SK-N-SH (cell line): ENCODE results near the gene BRINP1. TPM values are rescaled to one million over a fixed set of nuclear protein-coding genes. Genes with fewer than 3 reads are reported as not detected.

Experiments used
- CTCF ChIA-PET: fragments of 300-600, 350-600 bp; formaldehyde crosslinking; extraction: SDS; loops from one replicate; lab custom pipeline; 2021; lab: Yijun Ruan, JAX
- POLR2A ChIA-PET: fragments of 350-600 bp; sonication (Branson Sonifier 250); formaldehyde crosslinking; extraction: SDS; loops from one replicate; lab custom pipeline; 2020; ENCODE audit warnings: antibody characterized with exemption, inconsistent platforms; lab: Yijun Ruan, JAX
- DNase-seq: peaks from one replicate; pipeline ENCODE4 v3.0.0; 2012
- H2AFZ ChIP-seq: fragments of 200-600 bp; sonication (generic); 2 replicates; pipeline ENCODE4 v1.8.1; 2016; ENCODE audit warnings: antibody characterized with exemption, mild to moderate bottlenecking, low read depth
- H3F3A ChIP-seq: fragments of 200-600 bp; sonication (generic); replicated peaks from 2 replicates; pipeline ENCODE3; 2016; ENCODE audit warnings: antibody characterized with exemption, mild to moderate bottlenecking; ENCODE audit not compliant: insufficient read depth
- H3K27ac ChIP-seq, 2 experiments: fragments of 200-500 bp in 1 of 2; fragments of 200-600 bp in 1 of 2; sonication (Bioruptor generic) in 1 of 2; sonication (generic), shearing (Covaris generic) in 1 of 2; 2 replicates each; pipeline versions ENCODE4 v1.5.1 to v1.6.1; 2014 to 2016; ENCODE audit warnings: low read depth in 2 of 2, inconsistent platforms in 1 of 2, low read length in 1 of 2, mild to moderate bottlenecking in 1 of 2, mixed read lengths in 1 of 2
- H3K27me3 ChIP-seq: fragments of 200-600 bp; sonication (generic), shearing (Covaris generic); 2 replicates; pipeline ENCODE4 v1.6.1; 2016; ENCODE audit warnings: mixed run types; ENCODE audit not compliant: insufficient read depth
- H3K36me3 ChIP-seq, 2 experiments: fragments of 200-500 bp in 1 of 2; fragments of 200-600 bp in 1 of 2; sonication (Bioruptor generic) in 1 of 2; sonication (generic) in 1 of 2; replicated peaks in 1 of 2; 2 replicates each; pipeline versions ENCODE3 to v1.5.1; 2014 to 2016; ENCODE audit warnings: low read length in 1 of 2, mild to moderate bottlenecking in 1 of 2; ENCODE audit not compliant: insufficient read depth in 2 of 2, control insufficient read depth in 1 of 2
- H3K4me1 ChIP-seq, 2 experiments: fragments of 200-500 bp in 1 of 2; fragments of 200-600 bp in 1 of 2; sonication (Bioruptor generic) in 1 of 2; sonication (generic), shearing (Covaris generic) in 1 of 2; 2 replicates each; pipeline versions ENCODE4 v1.5.1 to v1.6.1; 2014 to 2016; ENCODE audit warnings: low read depth in 1 of 2, low read length in 1 of 2, mixed run types in 1 of 2; ENCODE audit not compliant: insufficient read depth in 2 of 2, control insufficient read depth in 1 of 2
- H3K4me2 ChIP-seq: fragments of 200-600 bp; sonication (generic), shearing (Covaris generic); 2 replicates; pipeline ENCODE4 v1.6.1; 2017; ENCODE audit warnings: mixed run types
- H3K4me3 ChIP-seq, 2 experiments: fragments of 200-500 bp in 1 of 2; fragments of 200-600 bp in 1 of 2; sonication (Bioruptor generic) in 1 of 2; sonication (generic), shearing (Covaris generic) in 1 of 2; 2 replicates each; pipeline versions ENCODE4 v1.5.1 to v1.8.1; 2014 to 2016; ENCODE audit warnings: low read depth in 2 of 2, inconsistent platforms in 1 of 2, low read length in 1 of 2, mild to moderate bottlenecking in 1 of 2, mixed read lengths in 1 of 2, moderate library complexity in 1 of 2
- H3K79me2 ChIP-seq: fragments of 200-600 bp; sonication (generic); 2 replicates; pipeline ENCODE4 v1.8.1; 2017; ENCODE audit warnings: mild to moderate bottlenecking; ENCODE audit not compliant: insufficient read depth
- H3K9ac ChIP-seq: fragments of 200-600 bp; sonication (generic); 2 replicates; pipeline ENCODE4 v1.6.1; 2017; ENCODE audit warnings: mixed run types
- H3K9me2 ChIP-seq: fragments of 200-600 bp; sonication (generic); 2 replicates; pipeline ENCODE4 v1.6.1; 2017; ENCODE audit warnings: mixed run types
- H3K9me3 ChIP-seq: fragments of 200-600 bp; sonication (generic); 2 replicates; pipeline ENCODE4 v1.6.1; 2017; ENCODE audit warnings: mixed run types, mild to moderate bottlenecking, moderate library complexity
- H4K20me1 ChIP-seq: fragments of 200-600 bp; sonication (generic); 2 replicates; pipeline ENCODE4 v1.6.1; 2017; ENCODE audit warnings: mild to moderate bottlenecking, mixed run types; ENCODE audit not compliant: insufficient read depth
- EZH2phosphoT487 ChIP-seq: fragments of 200-600 bp; sonication (generic); IDR thresholded peaks from 2 replicates; pipeline ENCODE4 v1.6.1; 2017; ENCODE audit warnings: low read depth, mixed run types, mild to moderate bottlenecking, antibody characterized with exemption, moderate library complexity, borderline replicate concordance
- FOSL2 ChIP-seq: IDR thresholded peaks from 2 replicates; pipeline ENCODE4 v1.4.0; 2012; ENCODE audit warnings: low read depth, mild to moderate bottlenecking, moderate library complexity, borderline replicate concordance
- FOXJ3 ChIP-seq: sonication (generic); formaldehyde crosslinking; IDR thresholded peaks from 2 replicates; pipeline ENCODE4 v1.5.1; 2020; ENCODE audit warnings: mild to moderate bottlenecking, missing genetic modification reagents
- GABPA ChIP-seq: IDR thresholded peaks from 2 replicates; pipeline ENCODE4 v1.4.0; 2012; ENCODE audit warnings: low read depth, mild to moderate bottlenecking
- GATA2 ChIP-seq: sonication (generic); formaldehyde crosslinking; IDR thresholded peaks from 2 replicates; pipeline ENCODE4 v1.5.0; 2020; ENCODE audit warnings: mild to moderate bottlenecking, missing genetic modification reagents
- MEF2A ChIP-seq: IDR thresholded peaks from 2 replicates; pipeline ENCODE4 v1.4.0; 2012; ENCODE audit warnings: low read depth, borderline replicate concordance
- MXI1 ChIP-seq: IDR thresholded peaks from 2 replicates; pipeline ENCODE4 v1.6.1; 2012; ENCODE audit warnings: mild to moderate bottlenecking, low read depth, low read length, improper control_type of control experiment
- NRF1 ChIP-seq: IDR thresholded peaks from 2 replicates; pipeline ENCODE4 v1.6.1; 2012; ENCODE audit warnings: low read depth, mild to moderate bottlenecking, low read length
- SIN3A ChIP-seq: IDR thresholded peaks from 2 replicates; pipeline ENCODE4 v1.6.1; 2012; ENCODE audit warnings: low read depth, mild to moderate bottlenecking, low read length, moderate library complexity, borderline replicate concordance
- USF1 ChIP-seq: IDR thresholded peaks from 2 replicates; pipeline ENCODE4 v1.4.0; 2012; ENCODE audit warnings: low read depth, borderline replicate concordance
- WGBS: methylation state at CpG from one replicate; pipeline ENCODE4 v1.1.6; 2017; ENCODE audit warnings: low lambda C conversion rate; 5-methylcytosine and 5-hydroxymethylcytosine counted together
- polyA plus RNA-seq, 3 experiments: library from polyadenylated mRNA; depleted of rRNA; stranded (reverse); fragments of >200 nt; gene quantifications; 2 replicates each; pipeline ENCODE4 v1.2.3, GENCODE V29; 2012
- TF ChIP-seq, protein P1 (sequence below): fragments of 200-600 bp; sonication (generic); IDR thresholded peaks from 2 replicates; pipeline ENCODE4 v1.6.1; 2017; ENCODE audit warnings: antibody characterized with exemption, mild to moderate bottlenecking, moderate library complexity
- TF ChIP-seq, protein P2 (sequence below): IDR thresholded peaks from 2 replicates; pipeline ENCODE4 v1.6.1; 2012; ENCODE audit warnings: mild to moderate bottlenecking, low read depth, low read length, moderate library complexity

BRINP1 gene
- polyA plus RNA-seq, 1 of the 3 experiments (the other 2 are of a cell fraction), result 0.41 TPM

GRCh38 chr9:119416793-119417192 lies 47.6 kb upstream of the BRINP1 start:
- no peak overlapping the region for H3K9ac ChIP-seq
- CTCF ChIA-PET, result interaction anchor here (1.1 kb wide), 1 partner anchor 41 kb away, joined by 3 read pairs; no protein-coding TSS in a partner anchor

GRCh38 chr9:119412399-119412798 lies 43.2 kb upstream of the BRINP1 start:
- Histone ChIP-seq H3K9me3 (no peaks in the 10 kb centered on the region), H2AFZ (no peak overlapping the region), H3K9ac (no peak overlapping the region), H3K27ac (no peak overlapping the region), H3K4me1 (peaks cover 0 to 4% of the 10 kb centered on the region in 2 experiments; a peak in 1 of 4 replicates), H3K4me3 (no peak overlapping the region), H4K20me1 (no peaks in the 10 kb centered on the region), H3F3A (no peaks in the 10 kb centered on the region), H3K36me3 (no peaks in the 10 kb centered on the region), H3K79me2 (no peaks in the 10 kb centered on the region), H3K4me2 (no peak overlapping the region), H3K27me3 (no peaks in the 10 kb centered on the region), H3K9me2 (no peaks in the 10 kb centered on the region)
- CTCF ChIA-PET, result no interaction called here
- no peak for TF ChIP-seq GATA2 (CRISPR knock-in tag)
- TF ChIP-seq, protein P1, sequence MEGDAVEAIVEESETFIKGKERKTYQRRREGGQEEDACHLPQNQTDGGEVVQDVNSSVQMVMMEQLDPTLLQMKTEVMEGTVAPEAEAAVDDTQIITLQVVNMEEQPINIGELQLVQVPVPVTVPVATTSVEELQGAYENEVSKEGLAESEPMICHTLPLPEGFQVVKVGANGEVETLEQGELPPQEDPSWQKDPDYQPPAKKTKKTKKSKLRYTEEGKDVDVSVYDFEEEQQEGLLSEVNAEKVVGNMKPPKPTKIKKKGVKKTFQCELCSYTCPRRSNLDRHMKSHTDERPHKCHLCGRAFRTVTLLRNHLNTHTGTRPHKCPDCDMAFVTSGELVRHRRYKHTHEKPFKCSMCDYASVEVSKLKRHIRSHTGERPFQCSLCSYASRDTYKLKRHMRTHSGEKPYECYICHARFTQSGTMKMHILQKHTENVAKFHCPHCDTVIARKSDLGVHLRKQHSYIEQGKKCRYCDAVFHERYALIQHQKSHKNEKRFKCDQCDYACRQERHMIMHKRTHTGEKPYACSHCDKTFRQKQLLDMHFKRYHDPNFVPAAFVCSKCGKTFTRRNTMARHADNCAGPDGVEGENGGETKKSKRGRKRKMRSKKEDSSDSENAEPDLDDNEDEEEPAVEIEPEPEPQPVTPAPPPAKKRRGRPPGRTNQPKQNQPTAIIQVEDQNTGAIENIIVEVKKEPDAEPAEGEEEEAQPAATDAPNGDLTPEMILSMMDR, result no peak
- TF ChIP-seq, protein P2, sequence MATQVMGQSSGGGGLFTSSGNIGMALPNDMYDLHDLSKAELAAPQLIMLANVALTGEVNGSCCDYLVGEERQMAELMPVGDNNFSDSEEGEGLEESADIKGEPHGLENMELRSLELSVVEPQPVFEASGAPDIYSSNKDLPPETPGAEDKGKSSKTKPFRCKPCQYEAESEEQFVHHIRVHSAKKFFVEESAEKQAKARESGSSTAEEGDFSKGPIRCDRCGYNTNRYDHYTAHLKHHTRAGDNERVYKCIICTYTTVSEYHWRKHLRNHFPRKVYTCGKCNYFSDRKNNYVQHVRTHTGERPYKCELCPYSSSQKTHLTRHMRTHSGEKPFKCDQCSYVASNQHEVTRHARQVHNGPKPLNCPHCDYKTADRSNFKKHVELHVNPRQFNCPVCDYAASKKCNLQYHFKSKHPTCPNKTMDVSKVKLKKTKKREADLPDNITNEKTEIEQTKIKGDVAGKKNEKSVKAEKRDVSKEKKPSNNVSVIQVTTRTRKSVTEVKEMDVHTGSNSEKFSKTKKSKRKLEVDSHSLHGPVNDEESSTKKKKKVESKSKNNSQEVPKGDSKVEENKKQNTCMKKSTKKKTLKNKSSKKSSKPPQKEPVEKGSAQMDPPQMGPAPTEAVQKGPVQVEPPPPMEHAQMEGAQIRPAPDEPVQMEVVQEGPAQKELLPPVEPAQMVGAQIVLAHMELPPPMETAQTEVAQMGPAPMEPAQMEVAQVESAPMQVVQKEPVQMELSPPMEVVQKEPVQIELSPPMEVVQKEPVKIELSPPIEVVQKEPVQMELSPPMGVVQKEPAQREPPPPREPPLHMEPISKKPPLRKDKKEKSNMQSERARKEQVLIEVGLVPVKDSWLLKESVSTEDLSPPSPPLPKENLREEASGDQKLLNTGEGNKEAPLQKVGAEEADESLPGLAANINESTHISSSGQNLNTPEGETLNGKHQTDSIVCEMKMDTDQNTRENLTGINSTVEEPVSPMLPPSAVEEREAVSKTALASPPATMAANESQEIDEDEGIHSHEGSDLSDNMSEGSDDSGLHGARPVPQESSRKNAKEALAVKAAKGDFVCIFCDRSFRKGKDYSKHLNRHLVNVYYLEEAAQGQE, result no peak
- POLR2A ChIA-PET, result no interaction called here
- DNase-seq, result no peak
- 49% methylated on average over 3 of the region's 4 CpGs for WGBS

More at GRCh38 chr9:119416793-119417192, 47.6 kb upstream of the BRINP1 start:
- no peaks in the 10 kb centered on the region for H3K9me2 ChIP-seq
- no peak overlapping the region for H3K4me3 ChIP-seq
- H3K27me3 ChIP-seq, result no peaks in the 10 kb centered on the region
- no peaks in the 10 kb centered on the region for H4K20me1 ChIP-seq
- DNase-seq, result no peak
- H3K27ac ChIP-seq, result no peak overlapping the region
- POLR2A ChIA-PET, result no interaction called here
- H3K4me2 ChIP-seq, result no peak overlapping the region
- no peaks in the 10 kb centered on the region for H3K9me3 ChIP-seq
- TF ChIP-seq EZH2phosphoT487 (no peak), FOXJ3 (CRISPR knock-in tag) (no peak), GABPA (no peak), GATA2 (CRISPR knock-in tag) (no peak), USF1 (no peak), FOSL2 (no peak), MEF2A (no peak), MXI1 (no peak), NRF1 (no peak), SIN3A (no peak)
- H3F3A ChIP-seq, result no peaks in the 10 kb centered on the region
- H3K4me1 ChIP-seq, result peaks cover 0 to 4% of the 10 kb centered on the region in 2 experiments; a peak in 1 of 4 replicates
- H3K36me3 ChIP-seq, result no peaks in the 10 kb centered on the region
- H2AFZ ChIP-seq, result no peak overlapping the region
- no peaks in the 10 kb centered on the region for H3K79me2 ChIP-seq
